ENCODE results near the gene MTUS2. TPM values are rescaled to one million over a fixed set of nuclear protein-coding genes. Genes with fewer than 3 reads are reported as not detected.

Gene MTUS2
- total RNA-seq, 1 experiment from 2014 or later: 0.35 TPM

DNA sequence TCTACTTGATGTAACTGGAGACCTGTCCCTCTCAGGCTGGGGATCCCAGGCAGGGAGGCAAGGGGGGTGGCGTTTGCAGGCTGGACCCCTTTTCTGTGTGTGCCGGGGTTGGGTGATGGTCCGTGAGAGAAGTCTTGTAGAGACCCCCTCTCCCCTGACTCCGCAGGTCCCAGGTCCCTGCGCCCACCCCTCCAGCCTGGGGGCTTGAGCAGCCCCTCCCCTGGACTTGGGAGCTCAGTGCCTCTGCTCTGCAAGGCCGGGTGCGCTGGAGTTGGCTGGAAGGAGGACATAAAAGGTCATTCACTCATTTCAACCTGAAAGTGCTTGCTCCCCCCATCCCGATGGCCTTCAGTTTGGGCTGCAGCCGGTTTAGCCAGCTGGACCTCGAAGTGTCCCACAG, 685.8 kb downstream of the MTUS2 start:
- DNase-seq: no peak
- no peak overlapping the region for H4K91ac ChIP-seq (ENCODE audit: insufficient read length, low read depth, low read length)

More for the DNA sequence above, 685.8 kb downstream of the MTUS2 start:
- Histone ChIP-seq H3K27me3 (ENCODE audit: insufficient read depth, low read length) (no peaks in the 10 kb centered on the region), H3K4me2 (ENCODE audit: insufficient read depth, insufficient read length, low read length) (no peak overlapping the region), H4K5ac (ENCODE audit: insufficient read length, low read depth, low read length) (no peak overlapping the region), H3K23ac (ENCODE audit: insufficient read length, low read depth, low read length) (no peak overlapping the region), H3K14ac (ENCODE audit: insufficient read depth, low read length) (no peak overlapping the region), H3K79me1 (ENCODE audit: insufficient read depth, low read depth, low read length, poor library complexity, severe bottlenecking) (no peaks in the 10 kb centered on the region), H2BK15ac (ENCODE audit: low read depth, low read length) (no peak overlapping the region), H2AFZ (ENCODE audit: low read length) (no peak overlapping the region), H3T11ph (ENCODE audit: low read length) (no peak overlapping the region), H3K4ac (ENCODE audit: low read depth, low read length) (no peak overlapping the region), H4K8ac (replicated peaks; ENCODE audit: insufficient read length, low read depth, low read length) (no peak overlapping the region), H3K56ac (ENCODE audit: insufficient read length, low read depth, low read length) (no peak overlapping the region), H3K23me2 (ENCODE audit: insufficient read length, low read depth, low read length, poor library complexity, severe bottlenecking) (no peaks in the 10 kb centered on the region), H3K4me1 (ENCODE audit: insufficient read depth, low read length) (no peaks in the 10 kb centered on the region), H3K18ac (ENCODE audit: insufficient read length, low read depth, low read length) (no peak overlapping the region), H3K79me2 (ENCODE audit: insufficient read depth, low read length) (no peaks in the 10 kb centered on the region), H2BK5ac (ENCODE audit: insufficient read length, low read length) (no peak overlapping the region), H2BK120ac (ENCODE audit: low read depth, low read length, poor library complexity, severe bottlenecking) (no peak overlapping the region), H2BK20ac (ENCODE audit: low read depth, low read length, poor library complexity, severe bottlenecking) (no peak overlapping the region), H2BK12ac (ENCODE audit: insufficient read length, low read depth, low read length) (no peak overlapping the region), H3K9me3 (ENCODE audit: control insufficient read depth, low read depth, low read length) (no peaks in the 10 kb centered on the region), H3K9ac (ENCODE audit: extremely low read depth, insufficient read length, low read length) (no peak overlapping the region), H3K27ac (ENCODE audit: insufficient read length, low read depth, low read length) (no peak overlapping the region), H2AK5ac (ENCODE audit: insufficient read length, low read length) (no peak overlapping the region), H4K20me1 (ENCODE audit: control insufficient read depth, insufficient read depth, insufficient read length) (no peaks in the 10 kb centered on the region)
- H3K27me3 Mint-ChIP-seq (ENCODE audit: low read depth): peaks cover 18% of the 10 kb centered on the region
- peaks cover 0 to 9% (median under 1%) of the 10 kb centered on the region in 3 experiments; a peak in 4 of 7 replicates for H3K36me3 Mint-ChIP-seq (ENCODE audit: insufficient read depth in 1 of 3, low read depth in 3 of 3)
- WGBS (ENCODE audit: extremely low coverage, insufficient read length, low lambda C conversion rate): no CpG with 5 or more reads among the region's 10 CpGs
- H3K4me1 Mint-ChIP-seq: peaks cover 11% of the 10 kb centered on the region in 2 experiments; a peak in 3 of 4 replicates
- H3K9me3 Mint-ChIP-seq: no peaks in the 10 kb centered on the region
- TF ChIP-seq, protein P1, sequence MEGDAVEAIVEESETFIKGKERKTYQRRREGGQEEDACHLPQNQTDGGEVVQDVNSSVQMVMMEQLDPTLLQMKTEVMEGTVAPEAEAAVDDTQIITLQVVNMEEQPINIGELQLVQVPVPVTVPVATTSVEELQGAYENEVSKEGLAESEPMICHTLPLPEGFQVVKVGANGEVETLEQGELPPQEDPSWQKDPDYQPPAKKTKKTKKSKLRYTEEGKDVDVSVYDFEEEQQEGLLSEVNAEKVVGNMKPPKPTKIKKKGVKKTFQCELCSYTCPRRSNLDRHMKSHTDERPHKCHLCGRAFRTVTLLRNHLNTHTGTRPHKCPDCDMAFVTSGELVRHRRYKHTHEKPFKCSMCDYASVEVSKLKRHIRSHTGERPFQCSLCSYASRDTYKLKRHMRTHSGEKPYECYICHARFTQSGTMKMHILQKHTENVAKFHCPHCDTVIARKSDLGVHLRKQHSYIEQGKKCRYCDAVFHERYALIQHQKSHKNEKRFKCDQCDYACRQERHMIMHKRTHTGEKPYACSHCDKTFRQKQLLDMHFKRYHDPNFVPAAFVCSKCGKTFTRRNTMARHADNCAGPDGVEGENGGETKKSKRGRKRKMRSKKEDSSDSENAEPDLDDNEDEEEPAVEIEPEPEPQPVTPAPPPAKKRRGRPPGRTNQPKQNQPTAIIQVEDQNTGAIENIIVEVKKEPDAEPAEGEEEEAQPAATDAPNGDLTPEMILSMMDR (conservative IDR thresholded peaks at IDR 0.05): no peak
- H3K27ac Mint-ChIP-seq: no peak overlapping the region; a peak in 1 of 7 replicates
- no peak overlapping the region for H3K4me3 Mint-ChIP-seq

Measured in H9 (cell line).